Heart left ventricle (tissue), 13 donors: ENCODE data around the gene BYSL.

ENCODE experiments used
- CTCF ChIP-seq, 12 donors: fragments of 200-600 bp; sonication (generic) in 4 of 12; IDR thresholded peaks; one replicate each; pipeline versions ENCODE4 v1.5.0 to v1.8.0; 2018 to 2022; ENCODE audit warnings: antibody characterized with exemption in 12 of 12, mild to moderate bottlenecking in 5 of 12
- POLR2A ChIP-seq, 2 donors: fragments of 450-650 bp; IDR thresholded peaks; one replicate each; pipeline ENCODE4 v1.6.1; 2017; ENCODE audit warnings: antibody characterized with exemption in 2 of 2, mild to moderate bottlenecking in 2 of 2, moderate library complexity in 2 of 2
- donor health status: ischemic (EF 13 %, LVEDD 7.1; RV severe dilation, severe dysfunction).
- donor health status: DM: no; HTN: yes; CAD: no.
- donor health status: DM: no; HTN: no; CAD: no.
- donor health status: ischemic (EF 25% LVEDD 6.9; RV normal size, moderate dysfunction).
- donor health status: ischemic (EF 25% LVEDD 5.7; RV mildly dilated, moderate dysfunction).
- donor health status: ischemic (EF 35%, LVEDD 5.7; RV mildly dilated, moderate dysfunction).
- donor health status: nonischemic (EF 11% LVEDD 7.7; RV severe dilation, severe dysfunction).
- donor health status: DM: yes; HTN: yes; CAD: no.
- donor health status: PGD.
- donor health status: ischemic (EF 29% LVEDD 5.4; RV normal size, mild dysfunction).
- donor health status: nonischemic (EF 23%, LVEDD 6.1; RV moderate dilation, normal function).

GRCh38 chr6:41927253-41927652 lies 6.0 kb downstream of the BYSL start:
- TF ChIP-seq CTCF (IDR thresholded peaks at IDR 0.05): no peak
- TF ChIP-seq POLR2A (IDR thresholded peaks at IDR 0.05): no peak
